ENCODE results near the gene VPS11.
"Not testable (repeated sequence)": the region's sequence is repeated elsewhere in the genome, so short reads cannot be mapped to it uniquely, and the experiment has no call there.

The VPS11 gene

DNA sequence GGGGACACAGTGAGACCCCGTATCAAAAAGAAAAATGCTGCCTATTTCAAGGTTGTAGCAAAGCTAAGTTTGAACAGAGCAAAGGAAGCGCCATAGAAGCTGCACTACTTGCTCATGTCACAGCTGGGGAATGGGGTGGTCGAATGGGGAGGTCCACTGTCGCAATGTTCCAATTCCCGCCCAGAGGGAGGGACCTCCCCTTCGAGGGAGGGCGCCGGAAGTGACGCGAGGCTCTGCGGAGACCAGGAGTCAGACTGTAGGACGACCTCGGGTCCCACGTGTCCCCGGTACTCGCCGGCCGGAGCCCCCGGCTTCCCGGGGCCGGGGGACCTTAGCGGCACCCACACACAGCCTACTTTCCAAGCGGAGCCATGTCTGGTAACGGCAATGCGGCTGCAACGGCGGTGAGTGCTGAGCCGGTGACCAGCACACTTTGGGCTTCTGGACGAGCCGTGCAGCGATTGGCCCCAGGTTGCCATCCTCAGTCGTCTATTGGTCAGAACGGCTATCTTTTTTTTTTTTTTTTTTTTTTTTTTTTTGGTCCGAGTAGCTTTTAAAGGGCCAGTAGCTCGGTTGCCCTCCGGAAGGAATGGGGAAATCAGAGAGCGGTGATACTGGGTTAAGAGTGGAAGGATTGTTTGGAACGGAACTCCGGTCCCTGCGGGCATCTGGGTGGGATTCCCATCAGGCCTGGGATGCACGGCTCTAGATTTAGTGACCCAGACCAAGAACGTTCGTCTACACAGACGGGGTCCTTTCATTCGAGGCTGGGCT lies 17.2 kb downstream of the VPS11 start, which contains the start of gene HMBS:
Gene HMBS (plus strand): TSS at position 219 of the 774 bp plus-strand sequence. CDS start 153 bp downstream, at position 372.
- peak; percentile 92 for DNase-seq

- no peak for DNase-seq
Observed at GRCh38 chr11:119085437-119085847, 17.8 kb downstream of the VPS11 start.

- DNase-seq, result no peak
Observed at GRCh38 chr11:119087123-119087522, 19.5 kb downstream of the VPS11 start.

GRCh38 chr11:119087747-119088241 lies 20.2 kb downstream of the VPS11 start:
- DNase-seq, result no peak

GRCh38 chr11:119088406-119088805 lies 20.8 kb downstream of the VPS11 start:
- no peak for DNase-seq

GRCh38 chr11:119089319-119089718 lies 21.7 kb downstream of the VPS11 start:
- DNase-seq, result no peak

- DNase-seq, result no peak
Observed at GRCh38 chr11:119091178-119091577, 23.6 kb downstream of the VPS11 start.

DNA sequence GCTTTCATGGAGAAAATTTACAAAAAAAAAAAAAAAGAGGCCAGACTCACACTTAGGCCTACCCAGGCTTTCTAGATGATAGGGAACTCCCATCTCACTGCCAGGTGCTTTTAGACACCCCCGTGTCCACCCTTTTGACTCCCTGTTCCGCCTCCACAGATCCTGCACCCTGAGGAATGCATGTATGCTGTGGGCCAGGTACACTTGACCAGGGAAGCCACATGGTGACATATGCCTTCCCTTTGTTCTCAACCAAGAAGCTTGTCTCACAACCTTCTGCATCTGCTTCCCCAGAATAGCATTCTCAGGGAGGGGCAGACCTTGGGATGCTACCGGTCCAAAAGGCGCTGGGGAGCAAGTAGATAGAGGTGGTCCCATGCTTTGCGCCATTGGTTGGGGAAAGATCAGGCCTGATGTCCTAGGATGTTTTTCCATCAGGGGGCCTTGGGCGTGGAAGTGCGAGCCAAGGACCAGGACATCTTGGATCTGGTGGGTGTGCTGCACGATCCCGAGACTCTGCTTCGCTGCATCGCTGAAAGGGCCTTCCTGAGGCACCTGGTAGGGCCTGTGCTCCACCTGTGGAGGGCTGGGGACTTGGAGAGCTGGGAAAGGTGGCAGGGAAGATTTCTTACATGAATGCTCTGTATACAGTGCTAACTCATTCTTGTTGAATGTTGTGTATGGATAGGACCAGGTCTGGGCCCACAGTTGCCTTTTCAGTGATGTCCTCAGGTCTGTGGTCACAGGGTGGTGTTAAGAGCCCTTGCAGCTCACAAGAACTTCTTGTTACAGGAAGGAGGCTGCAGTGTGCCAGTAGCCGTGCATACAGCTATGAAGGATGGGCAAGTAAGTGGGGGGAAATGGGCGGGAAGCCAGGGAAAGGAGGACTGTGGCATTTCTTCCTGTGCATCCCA lies 24.6 kb downstream of the VPS11 start:
- no peak for DNase-seq

- DNase-seq, result no peak
Observed at GRCh38 chr11:119092880-119093842, 25.5 kb downstream of the VPS11 start.

GRCh38 chr11:119093942-119094815 lies 26.6 kb downstream of the VPS11 start:
- no peak for DNase-seq

GRCh38 chr11:119094816-119095065 lies 27.1 kb downstream of the VPS11 start:
- no peak for DNase-seq

GRCh38 chr11:119095066-119095880 lies 27.7 kb downstream of the VPS11 start:
- DNase-seq, result peak; percentile 98

- no peak for DNase-seq
Observed at GRCh38 chr11:119099711-119100110, 32.1 kb downstream of the VPS11 start.

- peak; percentile 9 for DNase-seq
Observed at GRCh38 chr11:119100246-119100970, 32.8 kb downstream of the VPS11 start.

DNA sequence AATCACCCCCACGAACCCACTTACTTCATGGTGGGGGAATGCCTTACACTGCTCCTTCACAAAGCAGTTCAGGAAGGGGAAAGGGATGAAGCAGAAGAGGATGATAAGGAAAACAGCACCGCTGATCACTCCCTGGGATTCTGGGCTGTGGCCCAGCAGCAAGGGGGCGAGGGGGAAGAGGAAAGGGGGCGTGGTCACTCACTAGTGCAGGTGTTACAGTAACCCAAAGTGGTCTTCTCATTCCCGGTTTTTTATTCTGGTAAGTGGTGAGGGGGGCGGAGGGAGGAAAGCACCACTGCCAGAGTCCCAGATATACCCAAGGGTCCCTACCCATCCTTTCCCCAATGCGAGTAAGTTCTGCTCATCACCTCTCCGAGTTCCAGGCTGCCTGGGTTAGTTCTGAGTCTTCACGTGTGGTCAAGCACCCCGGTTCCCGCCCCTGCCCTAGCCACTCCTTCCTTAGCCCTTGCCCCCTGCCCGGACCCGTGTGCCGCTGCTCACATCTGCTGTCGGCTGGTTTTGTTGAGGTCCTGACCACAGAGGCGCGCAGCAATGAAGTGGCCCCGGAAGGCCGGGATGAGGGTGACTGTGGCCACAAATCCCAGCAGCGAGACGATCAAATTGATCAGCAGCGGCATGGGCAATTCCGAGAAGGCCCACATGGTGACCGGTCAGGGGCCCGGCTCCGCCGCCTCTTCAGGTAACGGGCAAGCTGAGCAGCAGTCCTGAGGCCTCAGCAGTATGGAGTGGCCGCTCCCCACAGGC lies 33.6 kb downstream of the VPS11 start:
- no peak for DNase-seq

DNA sequence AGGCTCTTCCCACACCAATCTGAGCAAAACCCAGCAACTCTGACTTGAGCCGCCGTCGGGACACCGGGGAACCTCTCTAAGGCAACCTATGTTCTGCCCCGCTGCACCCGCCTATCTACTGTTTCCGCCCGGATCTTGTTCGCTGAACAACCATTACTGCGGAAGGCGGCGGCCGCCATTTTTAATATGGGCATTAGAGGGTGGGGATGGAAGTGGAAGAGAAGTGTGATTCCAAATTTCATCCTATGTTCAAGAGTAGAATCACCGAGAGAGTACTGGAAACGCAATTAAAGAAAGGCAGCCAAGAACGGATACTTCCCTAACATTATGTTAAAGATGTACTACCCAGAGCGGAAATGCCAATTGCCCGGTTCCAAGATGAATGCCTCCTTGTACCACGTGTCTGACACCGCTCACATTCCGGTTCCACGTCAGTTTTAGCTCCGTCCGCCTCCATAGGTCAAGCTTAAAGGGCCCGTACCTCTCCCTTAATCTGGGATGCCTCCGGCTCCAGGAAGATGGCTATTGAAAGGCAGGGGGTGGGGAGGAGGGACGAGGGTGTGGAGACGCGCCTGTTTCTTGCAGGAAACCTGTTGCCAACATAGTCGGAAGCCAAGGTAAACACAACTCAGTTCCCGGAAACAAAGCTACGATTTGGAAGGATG lies 34.3 kb downstream of the VPS11 start, which contains the start of gene DPAGT1:
Gene DPAGT1 (minus strand): TSS at position 95 of the 665 bp plus-strand sequence. CDS start 198 bp downstream, outside the sequence.
- peak; percentile 93 for DNase-seq

DNA sequence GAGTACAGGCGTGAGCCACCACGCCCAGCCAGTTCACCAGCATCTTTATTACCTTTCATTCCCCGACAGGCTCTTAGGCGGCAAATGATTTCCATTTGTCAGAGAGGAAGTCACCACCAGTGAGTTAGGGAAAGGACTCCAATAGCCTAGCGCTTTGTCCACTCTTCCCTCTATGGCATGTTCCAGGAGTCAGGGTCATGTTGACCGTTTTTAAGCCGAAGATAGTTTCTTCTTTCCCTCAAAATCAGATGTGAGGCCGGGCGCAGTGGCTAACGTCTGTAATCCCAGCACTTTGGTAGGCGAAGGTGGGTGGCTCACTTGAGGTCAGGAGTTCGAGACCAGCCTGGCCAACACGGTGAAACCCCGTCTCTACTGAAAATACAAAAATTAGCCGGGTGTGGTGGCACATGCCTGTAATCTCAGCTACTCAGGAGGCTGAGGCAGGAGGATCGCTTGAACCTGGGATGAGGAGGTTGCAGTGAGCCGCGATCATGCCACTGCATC lies 35.6 kb downstream of the VPS11 start:
- not testable (repeated sequence) for DNase-seq

DNA sequence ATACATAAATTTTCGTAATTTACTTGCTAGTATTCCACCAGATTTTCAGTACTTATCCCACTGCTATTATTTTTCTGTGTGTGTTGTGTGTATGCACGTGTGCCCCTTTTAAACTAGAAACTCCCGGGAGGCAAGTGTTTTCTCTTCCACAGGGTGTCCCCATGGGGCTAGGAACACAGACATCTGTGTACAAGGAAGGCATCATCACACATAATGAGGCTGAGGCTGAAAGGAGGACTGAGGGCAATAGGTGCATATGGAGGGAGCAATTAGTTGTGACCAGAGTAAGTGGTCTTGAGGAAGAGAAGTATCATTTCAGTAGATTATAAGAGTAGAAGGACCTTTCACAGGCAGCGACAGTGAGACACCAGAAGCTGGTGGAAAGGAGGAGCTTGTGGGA lies 36.2 kb downstream of the VPS11 start:
- no peak for DNase-seq

Data from NCI-H2081 treated with DMSO at 0.1 percent for 48 hours (cell line).